T-cell (primary cell): ENCODE measurements around the gene QKI. TPM values are rescaled to one million over a fixed set of nuclear protein-coding genes. Genes with fewer than 3 reads are reported as not detected.

Experiments
- ATAC-seq, 4 experiments: fragments of 200-7000 bp in 3 of 4; fragments of 150-1000 bp in 1 of 4; cut with Tn5 transposase; replicated peaks in 1 of 4; 1 replicate in 3 of 4; 2 replicates in 1 of 4; pipeline ENCODE4 v1.10.0; 2021; ENCODE audit warnings: moderate library complexity in 3 of 4, mild to moderate bottlenecking in 2 of 4, moderate number of reproducible peaks in 1 of 4
- CTCF ChIA-PET, 2 donors: fragments of 300-600 bp; sonication (Branson Sonifier 250); formaldehyde crosslinking; loops; one replicate each; lab custom pipeline; 2022; ENCODE audit warnings: antibody characterized with exemption in 2 of 2; lab: Charles Lee
- POLR2A ChIA-PET, 2 donors: fragments of 300-600 bp; sonication (Branson Sonifier 250); formaldehyde crosslinking; loops; one replicate each; lab custom pipeline; 2022; ENCODE audit warnings: antibody characterized with exemption in 2 of 2; lab: Charles Lee
- DNase-seq, 35 experiments: peaks; one replicate each; pipeline versions ENCODE4 v3.0.0 to v3.0.0-alpha.2; 2013 to 2023
- H3K27ac ChIP-seq: one replicate; pipeline ENCODE4 v1.5.1; 2013; ENCODE audit warnings: low read length
- H3K27me3 ChIP-seq, 2 experiments: replicated peaks in 1 of 2; 1 replicate in 1 of 2; 2 replicates in 1 of 2; pipeline versions ENCODE4 v1.6.1 to v1.7.0; 2013; ENCODE audit warnings: low read length in 1 of 2, mixed read lengths in 1 of 2; ENCODE audit not compliant: control insufficient read depth in 2 of 2, insufficient read depth in 2 of 2; ENCODE audit errors: extremely low read depth in 1 of 2
- H3K36me3 ChIP-seq, 2 donors: 1 replicate in 1 of 2; 2 replicates in 1 of 2; pipeline versions ENCODE4 v1.6.1 to v1.7.0; 2013; ENCODE audit warnings: low read length in 1 of 2; ENCODE audit not compliant: control insufficient read depth in 2 of 2, insufficient read depth in 1 of 2; ENCODE audit errors: extremely low read depth in 1 of 2
- H3K4me1 ChIP-seq, 2 experiments: 1 replicate in 1 of 2; 2 replicates in 1 of 2; pipeline versions ENCODE4 v1.6.1 to v1.7.0; 2013; ENCODE audit warnings: low read length in 2 of 2, mixed read lengths in 1 of 2; ENCODE audit not compliant: insufficient read depth in 2 of 2, control insufficient read depth in 1 of 2; ENCODE audit errors: extremely low read depth in 1 of 2
- H3K4me3 ChIP-seq, 2 donors: 1 replicate in 1 of 2; 2 replicates in 1 of 2; pipeline versions ENCODE4 v1.5.1 to v1.7.0; 2013; ENCODE audit warnings: mild to moderate bottlenecking in 2 of 2, low read length in 1 of 2, moderate library complexity in 1 of 2; ENCODE audit not compliant: control insufficient read depth in 1 of 2; ENCODE audit errors: extremely low read depth in 1 of 2
- H3K9me3 ChIP-seq: 2 replicates; pipeline ENCODE4 v1.7.0; 2013
- H3K27ac Mint-ChIP-seq, 2 donors: one replicate each; pipeline ENCODE4 v1.8.0; 2020 to 2021; ENCODE audit warnings: mild to moderate bottlenecking in 2 of 2, mixed read lengths in 2 of 2
- H3K27me3 Mint-ChIP-seq, 2 donors: one replicate each; pipeline ENCODE4 v1.8.0; 2021 to 2022; ENCODE audit warnings: mixed read lengths in 2 of 2
- H3K36me3 Mint-ChIP-seq: one replicate; pipeline ENCODE4 v1.8.0; 2021; ENCODE audit warnings: mixed read lengths
- H3K4me1 Mint-ChIP-seq, 3 donors: one replicate each; pipeline ENCODE4 v1.8.0; 2020 to 2022; ENCODE audit warnings: mixed read lengths in 3 of 3, mild to moderate bottlenecking in 1 of 3
- H3K4me3 Mint-ChIP-seq, 3 donors: one replicate each; pipeline ENCODE4 v1.8.0; 2020 to 2022; ENCODE audit warnings: mild to moderate bottlenecking in 3 of 3, mixed read lengths in 3 of 3, moderate library complexity in 3 of 3
- H3K9me3 Mint-ChIP-seq, 3 donors: one replicate each; pipeline ENCODE4 v1.8.0; 2020 to 2022; ENCODE audit warnings: mixed read lengths in 3 of 3
- WGBS: methylation state at CpG from one replicate; pipeline ENCODE4 v1.1.5; 2013; ENCODE audit warnings: missing lambda C conversion rate; ENCODE audit not compliant: insufficient coverage; 5-methylcytosine and 5-hydroxymethylcytosine counted together
- total RNA-seq, 35 experiments: library from RNA in 6 of 35; stranded (reverse) in 6 of 35; fragments of 120-200 nt in 1 of 35; gene quantifications; one replicate each; pipeline versions ENCODE4 v1.2.1 to v1.2.4 and lab custom pipeline; 2013 to 2026

The QKI gene
- total RNA-seq, 5 donors from 2014 or later (not counting 1 experiment from before 2014, with no cell fraction given): 50.2 to 84.3 (median 52.2) TPM

DNA sequence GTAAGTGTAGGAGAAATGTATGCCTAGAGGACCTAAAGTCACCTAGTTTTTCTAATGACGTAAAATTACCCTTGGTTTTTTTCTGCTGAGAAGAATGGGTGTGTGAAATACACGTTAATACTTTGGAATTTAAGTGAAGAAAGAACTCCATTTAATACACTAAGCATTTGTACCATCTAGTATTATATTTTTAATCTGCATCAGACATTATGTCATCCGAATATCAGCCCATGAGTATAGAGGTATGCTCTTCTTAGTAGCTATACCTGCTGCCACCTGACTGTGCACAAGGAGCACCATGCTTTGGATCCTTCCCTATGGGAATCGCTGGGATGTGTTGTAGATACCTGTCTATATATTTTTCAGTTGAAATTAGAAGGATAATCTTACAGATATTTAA is 106.4 kb downstream of the QKI start:
- WGBS: no CpG with 5 or more reads among the region's 4 CpGs

GRCh38 chr6:163522033-163522432 is 107.5 kb downstream of the QKI start:
- peaks cover 47 to 59% (median 55%) of the 10 kb centered on the region in 3 donors for H3K4me1 Mint-ChIP-seq
- no peak overlapping the region for H3K27ac Mint-ChIP-seq
- Histone ChIP-seq H3K9me3 (no peaks in the 10 kb centered on the region), H3K27ac (no peak overlapping the region), H3K27me3 (no peaks in the 10 kb centered on the region), H3K36me3 (no peaks in the 10 kb centered on the region), H3K4me3 (no peak overlapping the region), H3K4me1 (no peaks in the 10 kb centered on the region)
- H3K36me3 Mint-ChIP-seq: peaks cover 6% of the 10 kb centered on the region
- no peaks in the 10 kb centered on the region for H3K9me3 Mint-ChIP-seq
- ChIA-PET CTCF (no interaction called here), POLR2A (no interaction called here)
- WGBS: no CpG with 5 or more reads among the region's 1 CpG
- ATAC-seq (no peak), DNase-seq (no peak)
- H3K4me3 Mint-ChIP-seq: no peak overlapping the region
- no peaks in the 10 kb centered on the region for H3K27me3 Mint-ChIP-seq

More for the DNA sequence above, 106.4 kb downstream of the QKI start:
- DNase-seq (no peak), ATAC-seq (no peak)
- Histone ChIP-seq H3K36me3 (no peaks in the 10 kb centered on the region), H3K4me1 (no peaks in the 10 kb centered on the region), H3K27me3 (no peaks in the 10 kb centered on the region), H3K9me3 (no peaks in the 10 kb centered on the region), H3K27ac (no peak overlapping the region), H3K4me3 (no peak overlapping the region)
- no peak overlapping the region for H3K4me3 Mint-ChIP-seq
- no peaks in the 10 kb centered on the region for H3K27me3 Mint-ChIP-seq
- ChIA-PET POLR2A (no interaction called here), CTCF (interaction anchor here in 1 of 2 donors (1.3 kb wide), 1 partner anchor 9 kb away, joined by 3 read pairs; no protein-coding TSS in a partner anchor)
- H3K27ac Mint-ChIP-seq: no peak overlapping the region
- H3K36me3 Mint-ChIP-seq: peaks cover 6% of the 10 kb centered on the region
- peaks cover 40 to 57% (median 54%) of the 10 kb centered on the region in 3 donors for H3K4me1 Mint-ChIP-seq
- H3K9me3 Mint-ChIP-seq: no peaks in the 10 kb centered on the region

DNA sequence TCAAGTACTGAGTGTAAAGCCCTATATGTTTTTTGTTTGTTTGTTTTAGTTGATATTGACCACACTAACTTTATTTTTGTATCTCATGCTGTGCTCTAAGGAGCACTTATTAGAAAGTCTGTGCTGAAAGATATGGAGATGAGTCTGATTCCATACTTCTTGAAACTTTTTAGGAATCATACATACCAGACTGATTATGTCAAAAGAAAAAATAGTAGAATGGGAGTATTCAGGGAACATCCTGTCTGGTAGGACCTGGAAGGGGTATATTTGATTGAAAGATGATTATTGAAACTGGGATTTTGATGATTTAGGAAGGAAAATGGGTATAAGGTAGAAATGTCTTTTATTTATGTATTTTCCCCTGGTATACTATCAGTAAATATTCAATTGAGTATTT is 111.4 kb downstream of the QKI start:
- H3K4me3 Mint-ChIP-seq: no peak overlapping the region
- H3K27ac Mint-ChIP-seq: no peak overlapping the region

GRCh38 chr6:163526346-163526745 is 111.8 kb downstream of the QKI start:
- WGBS: no CpG with 5 or more reads among the region's 1 CpG
- DNase-seq (no peak), ATAC-seq (no peak)
- no peak overlapping the region for H3K27ac ChIP-seq
- no peaks in the 10 kb centered on the region for H3K9me3 ChIP-seq
- peaks cover 59 to 65% (median 64%) of the 10 kb centered on the region in 3 donors for H3K4me1 Mint-ChIP-seq
- no peaks in the 10 kb centered on the region for H3K9me3 Mint-ChIP-seq
- no peaks in the 10 kb centered on the region for H3K27me3 Mint-ChIP-seq
- peaks cover 0 to 2% of the 10 kb centered on the region in 2 experiments for H3K4me1 ChIP-seq
- H3K27me3 ChIP-seq: no peaks in the 10 kb centered on the region
- no peaks in the 10 kb centered on the region for H3K36me3 ChIP-seq
- peaks cover 3% of the 10 kb centered on the region for H3K36me3 Mint-ChIP-seq
- H3K27ac Mint-ChIP-seq: no peak overlapping the region
- H3K4me3 Mint-ChIP-seq: no peak overlapping the region
- POLR2A ChIA-PET: no interaction called here
- CTCF ChIA-PET: no interaction called here
- H3K4me3 ChIP-seq: no peak overlapping the region

More for the DNA sequence above, 111.4 kb downstream of the QKI start:
- DNase-seq: no peak
- Histone ChIP-seq H3K4me1 (no peaks in the 10 kb centered on the region), H3K36me3 (no peaks in the 10 kb centered on the region), H3K27me3 (no peaks in the 10 kb centered on the region), H3K4me3 (no peak overlapping the region), H3K9me3 (no peaks in the 10 kb centered on the region), H3K27ac (no peak overlapping the region)
- Mint-ChIP-seq H3K4me1 (peaks cover 58 to 64% (median 61%) of the 10 kb centered on the region in 3 donors), H3K36me3 (peaks cover 3% of the 10 kb centered on the region), H3K9me3 (no peaks in the 10 kb centered on the region), H3K27me3 (no peaks in the 10 kb centered on the region)
- ATAC-seq: no peak
- POLR2A ChIA-PET: interaction anchor here in 1 of 2 donors (0.5 kb wide), 1 partner anchor 130 kb away, joined by 3 read pairs; no protein-coding TSS in a partner anchor
- CTCF ChIA-PET: no interaction called here

- ChIA-PET CTCF (no interaction called here), POLR2A (interaction anchor here in 1 of 2 donors (1.1 kb wide), 1 partner anchor 13 kb away, joined by 4 read pairs; no protein-coding TSS in a partner anchor)
- Histone ChIP-seq H3K27ac (no peak overlapping the region), H3K27me3 (no peaks in the 10 kb centered on the region), H3K36me3 (no peaks in the 10 kb centered on the region), H3K4me3 (no peak overlapping the region), H3K9me3 (no peaks in the 10 kb centered on the region), H3K4me1 (peaks cover 0 to 2% of the 10 kb centered on the region in 2 experiments)
- peaks cover 59 to 68% (median 65%) of the 10 kb centered on the region in 3 donors for H3K4me1 Mint-ChIP-seq
- H3K4me3 Mint-ChIP-seq: no peak overlapping the region
- WGBS: no CpG with 5 or more reads among the region's 3 CpGs
- no peaks in the 10 kb centered on the region for H3K9me3 Mint-ChIP-seq
- no peak overlapping the region for H3K27ac Mint-ChIP-seq
- DNase-seq (no peak), ATAC-seq (no peak)
- H3K27me3 Mint-ChIP-seq: no peaks in the 10 kb centered on the region
- H3K36me3 Mint-ChIP-seq: peaks cover 3% of the 10 kb centered on the region
Observed at GRCh38 chr6:163527291-163527690, 112.8 kb downstream of the QKI start.

GRCh38 chr6:163529605-163530004 is 115.1 kb downstream of the QKI start:
- Mint-ChIP-seq H3K27ac (no peak overlapping the region), H3K4me3 (no peak overlapping the region), H3K4me1 (peaks cover 60 to 66% (median 64%) of the 10 kb centered on the region in 3 donors), H3K36me3 (peaks cover 5% of the 10 kb centered on the region), H3K9me3 (no peaks in the 10 kb centered on the region), H3K27me3 (no peaks in the 10 kb centered on the region)
- H3K4me3 ChIP-seq: no peak overlapping the region
- no peak overlapping the region for H3K27ac ChIP-seq
- 88% methylated on average over 1 of the region's 3 CpGs for WGBS
- POLR2A ChIA-PET: no interaction called here
- CTCF ChIA-PET: interaction anchor here in 1 of 2 donors (0.7 to 1.1 kb wide), 2 partner anchors 9 to 13 kb away, joined by 3 read pairs; no protein-coding TSS in a partner anchor
- no peak for ATAC-seq
- DNase-seq: no peak
- no peaks in the 10 kb centered on the region for H3K36me3 ChIP-seq
- H3K9me3 ChIP-seq: no peaks in the 10 kb centered on the region
- H3K27me3 ChIP-seq: no peaks in the 10 kb centered on the region
- peaks cover 0 to 2% of the 10 kb centered on the region in 2 experiments for H3K4me1 ChIP-seq
